Mesenteric fat pad (tissue), 1 donor: ENCODE data around the gene AHCTF1. TPM values are rescaled to one million over a fixed set of nuclear protein-coding genes. Genes with fewer than 3 reads are reported as not detected.

Source experiments
- DNase-seq: peaks from one replicate; pipeline ENCODE4 v3.0.0-alpha.2; 2020; ENCODE audit warnings: low spot score
- long read RNA-seq: library from polyadenylated mRNA; unstranded; transcript quantifications from one replicate; pipeline ENCODE4 v2.0.0, GENCODE V29; 2020
- total RNA-seq: library from RNA; stranded (reverse); fragmentation: NEBNext Ultra II Directional; extraction: Animal tissue kit (Norgen Biotek cat#: 25700); gene quantifications from one replicate; pipeline ENCODE4 v1.2.1, GENCODE V29; 2021
- donor health status: DM: yes; HTN: yes; CAD: no.

Gene AHCTF1
- total RNA-seq = 38.8 TPM
- long read RNA-seq, partial matches to known transcripts = 6 of 8 reads
- long read RNA-seq, other reads (novel, unspliced or antisense) = 2 of 8 reads

- DNase-seq = peak; percentile 98
Measured at GRCh38 chr1:246931549-246932365, at the start of gene AHCTF1. Gene AHCTF1, minus strand, starts transcription at chr1:246931948. Its CDS starts 13,578 bp downstream, at chr1:246918370.

GRCh38 chr1:246978785-246979184 is 47.0 kb upstream of the AHCTF1 start:
- no peak for DNase-seq

- DNase-seq = no peak
Measured at GRCh38 chr1:246978281-246978680, 46.5 kb upstream of the AHCTF1 start.

- no peak for DNase-seq
Measured at GRCh38 chr1:246971969-246972368, 40.2 kb upstream of the AHCTF1 start.

- no peak for DNase-seq
Measured at GRCh38 chr1:246971090-246971721, 39.5 kb upstream of the AHCTF1 start.

- no peak for DNase-seq
Measured at GRCh38 chr1:246969621-246970020, 37.9 kb upstream of the AHCTF1 start.

GRCh38 chr1:246966502-246966901 is 34.8 kb upstream of the AHCTF1 start:
- DNase-seq = no peak

- DNase-seq = no peak
Measured at GRCh38 chr1:246959944-246960693, 28.4 kb upstream of the AHCTF1 start.

GRCh38 chr1:246954126-246954525 is 22.4 kb upstream of the AHCTF1 start:
- no peak for DNase-seq

- no peak for DNase-seq
Measured at GRCh38 chr1:246951413-246951812, 19.7 kb upstream of the AHCTF1 start.

- no peak for DNase-seq
Measured at GRCh38 chr1:246949956-246950355, 18.2 kb upstream of the AHCTF1 start.

GRCh38 chr1:246947255-246947654 is 15.5 kb upstream of the AHCTF1 start:
- DNase-seq = no peak

GRCh38 chr1:246946366-246946765 is 14.6 kb upstream of the AHCTF1 start:
- DNase-seq = no peak

- no peak for DNase-seq
Measured at GRCh38 chr1:246934765-246935164, 3.0 kb upstream of the AHCTF1 start.

- no peak for DNase-seq
Measured at GRCh38 chr1:246933893-246934292, 2.1 kb upstream of the AHCTF1 start.

GRCh38 chr1:246932366-246932700 is 585 bp upstream of the AHCTF1 start:
- DNase-seq = no peak

GRCh38 chr1:246930830-246931548 is 759 bp downstream of the AHCTF1 start:
- DNase-seq = no peak

GRCh38 chr1:246925997-246926626 is 5.6 kb downstream of the AHCTF1 start:
- no peak for DNase-seq

- no peak for DNase-seq
Measured at GRCh38 chr1:246923900-246924299, 7.8 kb downstream of the AHCTF1 start.

- no peak for DNase-seq
Measured at GRCh38 chr1:246923482-246923881, 8.3 kb downstream of the AHCTF1 start.

GRCh38 chr1:246921481-246921880 is 10.3 kb downstream of the AHCTF1 start:
- no peak for DNase-seq
